HG02938 (cell line): Measurements from ENCODE around the gene SRPK3.
"Not testable (repeated sequence)": the region's sequence is repeated elsewhere in the genome, so short reads cannot be mapped to it uniquely, and the experiment has no call there.

Experiments used
- ATAC-seq: cut with Tn5 transposase; IDR thresholded peaks from one replicate; pipeline ENCODE4 v1.9.1; 2021; ENCODE audit warnings: mild to moderate bottlenecking, moderate library complexity; ENCODE audit not compliant: unreplicated experiment

SRPK3 gene

GRCh38 chrX:153780678-153781427, at the start of gene SRPK3:
TSS of gene SRPK3 (plus strand) at chrX:153781041. CDS start at chrX:153781087, 46 bp downstream.
- ATAC-seq: no peak

DNA sequence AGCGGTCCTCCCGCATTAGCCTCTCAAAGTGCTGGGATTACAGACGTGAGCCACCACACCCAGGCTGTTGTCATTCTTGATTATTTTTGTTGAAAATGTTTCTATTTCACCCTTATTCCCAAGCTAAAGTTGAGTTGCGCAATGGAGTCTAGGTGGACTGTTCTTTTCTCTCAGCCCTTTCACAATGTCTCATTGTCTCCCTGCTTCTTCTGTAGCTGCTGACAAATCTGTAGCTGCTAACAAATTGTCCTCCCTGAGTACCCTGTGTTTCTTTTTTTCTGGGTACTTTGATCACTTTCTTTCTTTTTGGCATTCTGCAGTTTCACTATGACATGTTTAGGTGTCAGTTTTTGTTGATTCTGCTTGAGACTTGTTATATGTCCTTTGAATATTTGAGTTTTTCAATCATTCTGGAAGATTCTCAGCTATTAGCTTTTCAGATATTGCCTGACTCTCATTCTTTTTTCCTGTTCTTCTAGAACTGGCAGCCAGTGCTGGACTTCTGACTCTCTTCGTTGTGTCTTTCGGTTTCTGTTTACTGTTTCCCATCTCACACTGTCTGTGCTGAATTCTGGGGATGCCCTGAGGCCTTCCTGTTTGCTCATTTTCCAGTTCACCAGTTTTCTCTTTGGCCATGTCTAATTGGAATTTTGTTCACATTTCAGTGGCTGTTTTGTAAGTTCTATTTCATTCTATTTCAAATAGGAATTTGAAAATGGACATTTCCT, 49.6 kb upstream of the SRPK3 start:
- no peak for ATAC-seq

DNA sequence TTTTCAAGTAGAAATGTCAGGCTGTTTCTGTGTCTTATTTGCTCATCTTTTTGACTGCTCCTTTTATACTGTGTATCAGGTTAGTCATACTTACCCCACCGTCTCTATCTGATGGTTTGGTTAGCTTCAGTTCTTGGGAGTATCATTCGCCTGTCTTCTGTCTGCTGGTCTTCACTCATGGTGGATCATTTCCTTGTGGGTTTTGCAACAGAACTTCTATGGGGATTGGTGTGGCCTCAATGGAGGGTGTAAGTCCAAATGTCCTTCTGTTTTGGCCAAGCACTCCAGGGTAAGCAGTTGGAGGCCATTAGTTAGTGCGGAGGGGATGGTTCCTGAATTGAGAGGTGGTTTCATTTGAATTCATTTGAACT, 49.0 kb upstream of the SRPK3 start:
- ATAC-seq: no peak

DNA sequence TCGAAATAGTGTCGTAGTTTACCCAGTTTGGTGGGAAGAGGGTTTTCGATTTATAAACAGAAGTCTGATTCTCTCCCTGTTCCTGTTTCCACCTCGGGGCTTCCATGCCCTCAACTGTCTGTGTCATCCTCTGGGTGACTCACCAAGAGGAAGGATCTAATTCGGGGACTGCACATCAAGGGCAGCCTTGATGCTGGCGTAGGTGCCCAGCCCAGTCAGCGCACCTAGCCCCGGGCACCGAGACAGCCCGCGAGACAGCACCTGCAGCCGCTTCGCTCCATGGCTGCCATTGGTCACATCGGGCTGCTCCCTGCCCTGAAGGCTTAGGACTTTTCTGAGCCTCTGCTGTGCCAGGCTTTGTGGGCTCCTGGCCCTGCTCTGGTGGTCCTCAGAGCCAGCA, 48.4 kb upstream of the SRPK3 start:
- no peak for ATAC-seq

DNA sequence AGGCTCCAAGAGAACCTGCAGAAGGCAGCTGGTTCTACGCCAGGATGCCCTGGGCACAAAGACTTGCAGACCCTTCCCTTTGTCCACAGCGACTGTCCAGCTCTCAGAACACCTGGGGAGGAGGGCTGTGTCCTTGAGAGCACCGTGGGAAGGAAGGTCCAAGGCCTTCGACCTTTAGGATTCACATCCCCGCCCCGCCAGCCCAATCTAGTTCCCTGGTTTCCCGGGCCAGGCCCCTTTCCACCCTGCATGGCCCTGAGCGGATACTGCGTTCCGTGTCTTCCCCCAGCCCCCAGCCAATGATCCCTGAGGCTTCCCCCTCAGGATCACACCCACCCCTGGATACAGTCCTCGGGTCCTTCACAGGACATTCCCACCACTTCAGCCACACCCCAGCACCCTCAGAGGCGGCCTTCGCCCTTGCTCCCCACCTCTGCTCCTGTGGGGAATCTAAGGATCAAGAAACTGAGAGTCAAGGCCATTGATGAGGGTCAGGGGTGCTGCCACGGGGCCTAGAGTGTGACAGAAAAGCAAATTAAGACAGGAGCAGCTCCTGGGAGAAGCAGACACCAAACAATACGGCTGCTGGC, 47.1 kb upstream of the SRPK3 start:
- no peak for ATAC-seq

GRCh38 chrX:153734871-153735270, 46.0 kb upstream of the SRPK3 start:
- no peak for ATAC-seq

GRCh38 chrX:153735274-153735673, 45.6 kb upstream of the SRPK3 start:
- no peak for ATAC-seq

GRCh38 chrX:153736071-153736820, 44.6 kb upstream of the SRPK3 start:
- no peak for ATAC-seq

GRCh38 chrX:153736871-153737441, 43.9 kb upstream of the SRPK3 start:
- ATAC-seq: no peak

- ATAC-seq: no peak
Observed at GRCh38 chrX:153738056-153738605, 42.7 kb upstream of the SRPK3 start.

DNA sequence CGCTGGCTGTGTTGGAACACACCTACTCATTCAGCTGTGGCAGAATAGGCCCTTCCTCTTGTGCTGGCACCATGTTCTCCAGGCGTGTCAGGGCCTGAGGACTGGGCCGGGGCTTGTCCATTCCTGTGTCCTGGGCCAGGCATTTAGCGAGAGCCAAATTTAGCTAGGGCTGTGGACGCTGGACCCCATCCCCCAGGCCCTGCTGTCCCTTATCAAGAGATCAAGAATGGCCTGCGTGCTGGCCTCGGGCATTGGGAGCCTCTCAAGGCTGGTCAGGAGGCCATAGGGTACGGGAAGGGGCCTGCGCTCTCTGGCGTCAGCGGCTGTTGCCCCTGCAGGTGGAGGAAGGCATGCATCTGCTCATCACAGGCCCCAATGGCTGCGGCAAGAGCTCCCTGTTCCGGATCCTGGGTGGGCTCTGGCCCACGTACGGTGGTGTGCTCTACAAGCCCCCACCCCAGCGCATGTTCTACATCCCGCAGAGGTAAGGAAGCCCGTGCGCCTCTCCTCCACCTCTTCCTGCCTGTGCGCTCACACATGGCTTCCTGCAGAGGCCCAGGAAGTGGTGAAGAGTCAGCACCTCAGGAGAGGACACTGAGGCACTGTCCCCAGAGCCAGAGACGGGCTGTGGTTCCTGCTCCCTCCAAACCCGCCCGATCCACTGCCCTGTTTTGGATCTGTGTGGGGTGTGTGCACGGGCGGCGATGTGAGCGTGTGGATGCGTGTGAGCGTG, 40.9 kb upstream of the SRPK3 start:
- ATAC-seq: no peak

DNA sequence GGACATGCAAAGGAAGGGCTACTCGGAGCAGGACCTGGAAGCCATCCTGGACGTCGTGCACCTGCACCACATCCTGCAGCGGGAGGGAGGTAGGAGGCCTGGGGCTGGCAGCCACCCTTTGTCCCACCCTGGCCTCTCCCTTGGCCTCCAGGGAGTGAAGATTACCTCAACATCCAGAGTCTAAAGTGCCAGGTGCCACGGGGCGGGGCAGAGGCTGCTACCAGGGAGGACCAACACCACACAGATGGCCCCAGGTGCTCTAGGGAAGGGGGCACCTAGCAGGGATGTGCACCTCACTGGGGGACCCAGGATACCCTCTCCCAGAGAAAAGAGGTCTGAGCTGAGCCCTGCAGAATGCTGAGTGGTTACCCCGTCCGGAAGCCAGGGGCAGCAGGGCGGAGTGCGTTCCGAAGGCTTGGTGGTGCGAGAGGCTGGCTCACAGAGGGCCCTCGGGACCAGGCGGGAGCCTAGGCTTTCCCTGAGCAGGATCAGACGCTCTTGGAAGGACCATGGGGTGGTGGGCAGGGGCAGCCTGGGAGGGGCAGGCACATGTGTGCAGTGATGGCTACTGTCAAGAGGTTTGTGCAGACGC, 40.1 kb upstream of the SRPK3 start:
- ATAC-seq: no peak

DNA sequence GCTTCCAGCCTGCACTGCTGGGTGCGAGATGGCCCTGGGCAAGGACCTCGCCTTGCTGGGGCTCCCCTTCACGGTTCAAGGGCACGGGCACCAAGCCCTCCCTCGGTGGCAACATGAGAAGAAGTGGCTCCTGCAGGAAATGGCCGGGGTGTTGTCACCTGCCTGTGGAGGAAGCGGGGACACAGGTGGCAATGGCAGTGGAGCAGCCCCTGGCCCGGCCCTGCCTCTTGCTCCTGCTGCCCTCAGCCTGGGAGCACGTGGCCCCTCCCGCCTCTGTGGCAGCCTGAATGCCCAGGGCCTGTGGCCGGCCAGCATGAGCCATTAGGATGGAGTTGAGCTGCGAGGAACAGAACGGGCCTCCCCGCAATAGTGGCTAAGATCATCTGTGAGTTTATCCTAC, 39.4 kb upstream of the SRPK3 start:
- ATAC-seq: no peak

GRCh38 chrX:153742111-153742510, 38.7 kb upstream of the SRPK3 start:
- not testable (repeated sequence) for ATAC-seq

DNA sequence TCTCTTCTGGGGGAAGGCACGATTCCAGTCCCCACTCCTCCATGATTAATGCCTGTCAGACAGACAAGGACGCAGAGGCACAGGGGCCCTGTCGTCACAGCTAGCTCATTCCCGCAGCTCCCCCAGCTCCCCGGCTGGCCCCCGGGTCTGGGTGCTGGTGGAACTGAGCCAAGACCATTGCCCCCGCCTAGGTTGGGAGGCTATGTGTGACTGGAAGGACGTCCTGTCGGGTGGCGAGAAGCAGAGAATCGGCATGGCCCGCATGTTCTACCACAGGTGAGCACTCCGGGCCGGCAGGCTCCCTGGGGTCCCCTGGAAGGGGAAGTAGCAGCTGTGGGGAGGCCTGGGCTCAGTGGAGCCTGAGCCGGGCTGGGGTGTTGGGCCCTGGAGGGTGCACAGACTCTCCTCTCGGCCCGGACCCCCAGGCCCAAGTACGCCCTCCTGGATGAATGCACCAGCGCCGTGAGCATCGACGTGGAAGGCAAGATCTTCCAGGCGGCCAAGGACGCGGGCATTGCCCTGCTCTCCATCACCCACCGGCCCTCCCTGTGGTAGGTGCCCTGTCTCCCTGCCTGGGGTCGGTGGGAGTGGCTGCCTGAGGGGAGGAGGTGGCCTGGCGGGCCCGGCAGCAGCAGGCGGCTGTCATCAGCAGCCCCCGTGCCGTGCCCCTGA, 37.9 kb upstream of the SRPK3 start:
- not testable (repeated sequence) for ATAC-seq

GRCh38 chrX:153743468-153744209, 37.2 kb upstream of the SRPK3 start:
- ATAC-seq: not testable (repeated sequence)

- ATAC-seq: no peak
Observed at GRCh38 chrX:153744210-153745066, 36.4 kb upstream of the SRPK3 start.
